ENCODE results near the gene ATXN2. TPM values are rescaled to one million over a fixed set of nuclear protein-coding genes. Genes with fewer than 3 reads are reported as not detected.

The ATXN2 gene
- total RNA-seq, 1 experiment from 2014 or later, result 108 TPM

- ChIA-PET POLR2A (ENCODE audit: unreplicated experiment) (no interaction called here), CTCF (no interaction called here)
- no peak overlapping the region for H3K4me3 ChIP-seq
- no peaks in the 10 kb centered on the region for H3K9me2 ChIP-seq (ENCODE audit: insufficient read depth)
- no peaks in the 10 kb centered on the region for H3K9me3 ChIP-seq (ENCODE audit: insufficient read depth, low read depth)
- no peak overlapping the region for H3K27ac ChIP-seq
- H3K36me3 ChIP-seq (ENCODE audit: low read depth), result no peaks in the 10 kb centered on the region
- H3K27me3 ChIP-seq (ENCODE audit: insufficient read depth, low read depth), result no peaks in the 10 kb centered on the region
- peaks cover 7% of the 10 kb centered on the region for H3K79me2 ChIP-seq (ENCODE audit: low read depth)
- H2AFZ ChIP-seq, result no peak overlapping the region
- intact Hi-C loops (cut with micrococcal nuclease; ENCODE audit: unreplicated experiment), result no loop called here
- H3K4me1 ChIP-seq (replicated peaks; ENCODE audit: insufficient read depth), result peaks cover 9% of the 10 kb centered on the region
- peaks cover 9% of the 10 kb centered on the region; the same call in 1 of the 2 replicates for H4K20me1 ChIP-seq (ENCODE audit: insufficient read depth)
- no peak for DNase-seq
- no TSS peak for BruUV-seq (replicated peaks)
- TF ChIP-seq EZH2 (IDR thresholded peaks at IDR 0.05; ENCODE audit: low read depth) (no peak), CTCF (conservative IDR thresholded peaks at IDR 0.05) (no peak)
- H3F3A ChIP-seq (ENCODE audit: insufficient read depth, low read depth), result peaks cover 18% of the 10 kb centered on the region; the same call in 1 of the 2 replicates
- H3K4me2 ChIP-seq, result no peak overlapping the region
Observed at GRCh38 chr12:111417290-111417689, 181.8 kb downstream of the ATXN2 start.

- Histone ChIP-seq H3K36me3 (ENCODE audit: low read depth) (no peaks in the 10 kb centered on the region), H4K20me1 (ENCODE audit: insufficient read depth) (peaks cover 9% of the 10 kb centered on the region; the same call in 1 of the 2 replicates), H3K27me3 (ENCODE audit: insufficient read depth, low read depth) (no peaks in the 10 kb centered on the region), H3K9me2 (ENCODE audit: insufficient read depth) (no peaks in the 10 kb centered on the region), H3F3A (ENCODE audit: insufficient read depth, low read depth) (peaks cover 20% of the 10 kb centered on the region; the same call in 1 of the 2 replicates), H3K4me3 (no peak overlapping the region), H3K4me2 (no peak overlapping the region), H3K27ac (no peak overlapping the region), H2AFZ (no peak overlapping the region), H3K79me2 (ENCODE audit: low read depth) (peaks cover 19% of the 10 kb centered on the region), H3K4me1 (replicated peaks; ENCODE audit: insufficient read depth) (peaks cover 20% of the 10 kb centered on the region), H3K9me3 (ENCODE audit: insufficient read depth, low read depth) (no peaks in the 10 kb centered on the region)
- intact Hi-C loops (cut with micrococcal nuclease; ENCODE audit: unreplicated experiment), result no loop called here
- BruUV-seq (replicated peaks), result no TSS peak
- ChIA-PET CTCF (no interaction called here), POLR2A (ENCODE audit: unreplicated experiment) (no interaction called here)
- TF ChIP-seq EZH2 (IDR thresholded peaks at IDR 0.05; ENCODE audit: low read depth) (no peak), CTCF (conservative IDR thresholded peaks at IDR 0.05) (no peak)
- no peak for DNase-seq
Observed at GRCh38 chr12:111414711-111415252, 184.3 kb downstream of the ATXN2 start.

- H3K9me3 ChIP-seq (ENCODE audit: insufficient read depth, low read depth), result no peaks in the 10 kb centered on the region
- peaks cover 28% of the 10 kb centered on the region for H3K79me2 ChIP-seq (ENCODE audit: low read depth)
- no peak overlapping the region for H3K27ac ChIP-seq
- intact Hi-C loops (cut with micrococcal nuclease; ENCODE audit: unreplicated experiment), result no loop called here
- H3K4me2 ChIP-seq, result no peak overlapping the region
- ChIA-PET CTCF (no interaction called here), POLR2A (ENCODE audit: unreplicated experiment) (no interaction called here)
- no peak for DNase-seq
- no TSS peak for BruUV-seq (replicated peaks)
- H3K9me2 ChIP-seq (ENCODE audit: insufficient read depth), result no peaks in the 10 kb centered on the region
- peaks cover 27% of the 10 kb centered on the region; the same call in 1 of the 2 replicates for H3F3A ChIP-seq (ENCODE audit: insufficient read depth, low read depth)
- H3K4me3 ChIP-seq, result no peak overlapping the region
- H3K4me1 ChIP-seq (replicated peaks; ENCODE audit: insufficient read depth), result peaks cover 33% of the 10 kb centered on the region
- no peaks in the 10 kb centered on the region for H3K36me3 ChIP-seq (ENCODE audit: low read depth)
- TF ChIP-seq CTCF (conservative IDR thresholded peaks at IDR 0.05), result no peak
- no peak for TF ChIP-seq EZH2 (IDR thresholded peaks at IDR 0.05; ENCODE audit: low read depth)
- no peaks in the 10 kb centered on the region for H3K27me3 ChIP-seq (ENCODE audit: insufficient read depth, low read depth)
- no peak overlapping the region for H2AFZ ChIP-seq
- H4K20me1 ChIP-seq (ENCODE audit: insufficient read depth), result peaks cover 9% of the 10 kb centered on the region; the same call in 1 of the 2 replicates
Observed at GRCh38 chr12:111413442-111414086, 185.6 kb downstream of the ATXN2 start.
